Pancreas (tissue), 10 donors: ENCODE data around the gene TCP11L1. TPM values are rescaled to one million over a fixed set of nuclear protein-coding genes. Genes with fewer than 3 reads are reported as not detected.

Source experiments
- ATAC-seq, 4 donors: fragments of 200-7000 bp; cut with Tn5 transposase; one replicate each; pipeline versions ENCODE4 v1.8.0 to v1.9.1; 2020; ENCODE audit warnings: mild to moderate bottlenecking in 4 of 4, moderate library complexity in 4 of 4
- DNase-seq, 6 donors: peaks; one replicate each; pipeline ENCODE4 v3.0.0-alpha.2; 2020
- FAIRE-seq: peaks from 2 replicates; lab custom pipeline; 2012; peaks lifted over from hg19 to GRCh38; lab: Jason Lieb, UNC
- H3K27ac ChIP-seq, 4 donors: fragments of 200-600 bp; sonication (generic); 1 replicate in 3 of 4; 2 replicates in 1 of 4; pipeline versions ENCODE4 v1.5.0 to v1.8.0; 2020
- H3K27me3 ChIP-seq, 4 donors: fragments of 200-600 bp; one replicate each; pipeline ENCODE4 v1.8.0; 2021
- H3K36me3 ChIP-seq, 3 donors: fragments of 200-600 bp; sonication (generic) in 1 of 3; one replicate each; pipeline versions ENCODE4 v1.5.0 to v1.8.0; 2020 to 2021
- H3K4me1 ChIP-seq, 3 donors: fragments of 200-600 bp; one replicate each; pipeline ENCODE4 v1.8.0; 2021
- H3K4me3 ChIP-seq, 4 donors: fragments of 200-600 bp; sonication (generic) in 2 of 4; one replicate each; pipeline versions ENCODE4 v1.5.0 to v1.8.0; 2020 to 2021
- H3K9me3 ChIP-seq, 4 donors: fragments of 200-600 bp; one replicate each; pipeline ENCODE4 v1.8.0; 2021
- CTCF ChIP-seq, 4 donors: fragments of 200-600 bp; sonication (generic) in 3 of 4; IDR thresholded peaks; one replicate each; pipeline versions ENCODE4 v1.5.0 to v1.8.0; 2021; ENCODE audit warnings: antibody characterized with exemption in 4 of 4
- WGBS, 2 donors: extraction: QIAGEN DNeasy Blood & Tissue Kit; methylation state at CpG; one replicate each; pipeline ENCODE4 v1.1.7; 2013; 5-methylcytosine and 5-hydroxymethylcytosine counted together
- intact Hi-C, 3 donors: fragments of 100-400 bp; cut with DNase I; formaldehyde crosslinking; loops; one replicate each; pipeline versions ENCODE4 v1.11.1 to v1.14.2; 2022
- polyA plus RNA-seq, 2 donors: library from polyadenylated mRNA; stranded (reverse); fragments of 200-250 nt; gene quantifications; one replicate each; pipeline ENCODE4 v1.2.3, GENCODE V29; 2013
- total RNA-seq, 6 donors: library from RNA; stranded (reverse); fragmentation: NEBNext Ultra II Directional in 4 of 6; extraction: Animal tissue kit (Norgen Biotek cat#: 25700) in 4 of 6; gene quantifications; one replicate each; pipeline versions ENCODE4 v1.2.1 to v1.2.4, GENCODE V29; 2021 to 2023
- donor health status: healthy with polysubstance abuse.
- donor health status: DM: no; HTN: no; CAD: no; lungs with moderate emphysema.
- donor health status: DM: no; HTN: no; CAD: no.
- donor health status: control.
- donor health status: control.
- donor health status: Bipolar disorder and iron deficiency.
- donor health status: DM: yes; HTN: yes; CAD: no.
- donor health status: DM: no; HTN: no; CAD: no.
- donor health status: DM: no; HTN: no; CAD: no.
- donor health status: DM: yes; HTN: yes; CAD: no.

TCP11L1 gene
- total and polyA plus RNA-seq, 8 donors: 4.1 to 12.8 (median 7.8) TPM

- DNase-seq (no peak), FAIRE-seq (no peak), ATAC-seq (no peak)
- intact Hi-C loops: no loop called here
- Histone ChIP-seq H3K4me3 (no peak overlapping the region), H3K27me3 (no peaks in the 10 kb centered on the region), H3K27ac (no peak overlapping the region), H3K9me3 (no peaks in the 10 kb centered on the region), H3K36me3 (no peaks in the 10 kb centered on the region), H3K4me1 (no peaks in the 10 kb centered on the region)
- no peak for TF ChIP-seq CTCF (IDR thresholded peaks at IDR 0.05)
- WGBS, 2 donors: 31 to 41% methylated on average over 1 of the region's 1 CpG
These were observed 4.4 kb upstream of the TCP11L1 start for GRCh38 chr11:33035011-33035410.

- Histone ChIP-seq H3K27me3 (no peaks in the 10 kb centered on the region), H3K4me1 (peaks cover 0 to 3% (median 2%) of the 10 kb centered on the region in 3 donors), H3K36me3 (no peaks in the 10 kb centered on the region), H3K4me3 (peak overlapping the region; percentile 78 to 97 (median 86)), H3K9me3 (no peaks in the 10 kb centered on the region), H3K27ac (peak overlapping the region; percentile 95 to 99 (median 96))
- peak in 1 of 4 donors; percentile 27 for ATAC-seq
- FAIRE-seq: no peak
- no peak for DNase-seq
- intact Hi-C loops: no loop called here
- no peak for TF ChIP-seq CTCF (IDR thresholded peaks at IDR 0.05)
- 4 to 6% methylated on average over 30 of the region's 30 CpGs for WGBS, 2 donors
These were observed 875 bp downstream of the TCP11L1 start for GRCh38 chr11:33040033-33040861.

- ATAC-seq (no peak), FAIRE-seq (no peak), DNase-seq (no peak)
- no peaks in the 10 kb centered on the region for H3K36me3 ChIP-seq
- no peaks in the 10 kb centered on the region for H3K9me3 ChIP-seq
- 45 to 51% methylated on average over 5 of the region's 5 CpGs for WGBS, 2 donors
- TF ChIP-seq CTCF (IDR thresholded peaks at IDR 0.05): no peak
- H3K27me3 ChIP-seq: no peaks in the 10 kb centered on the region
- intact Hi-C loops: no loop called here
- H3K27ac ChIP-seq: no peak overlapping the region
- peak overlapping the region in 3 of 4 donors; percentile 78 to 97 (median 92) for H3K4me3 ChIP-seq
- peaks cover 0 to 3% (median 2%) of the 10 kb centered on the region in 3 donors for H3K4me1 ChIP-seq
These were observed 1.6 kb downstream of the TCP11L1 start for GRCh38 chr11:33040862-33041453.

- Histone ChIP-seq H3K27ac (no peak overlapping the region), H3K27me3 (no peaks in the 10 kb centered on the region), H3K4me3 (no peak overlapping the region), H3K36me3 (no peaks in the 10 kb centered on the region), H3K9me3 (no peaks in the 10 kb centered on the region), H3K4me1 (peaks cover 0 to 3% (median 2%) of the 10 kb centered on the region in 3 donors)
- no peak for DNase-seq
- ATAC-seq: no peak
- FAIRE-seq: no peak
- WGBS, 2 donors: 61 to 64% methylated on average over 2 of the region's 2 CpGs
- intact Hi-C loops: no loop called here
- TF ChIP-seq CTCF (IDR thresholded peaks at IDR 0.05): no peak
These were observed 4.0 kb downstream of the TCP11L1 start for GRCh38 chr11:33043221-33043830.
